Mesenchymal stem cell (in vitro differentiated cells and primary cell): ENCODE results near the gene PLPPR1.

ENCODE experiments used
- DNase-seq: peaks from one replicate; pipeline ENCODE4 v3.0.0-alpha.2; 2013
- H2AFZ ChIP-seq: one replicate; pipeline ENCODE4 v1.6.1; 2013; ENCODE audit warnings: low read depth, mild to moderate bottlenecking, control low read depth, inconsistent platforms, low read length, moderate library complexity
- H2AK5ac ChIP-seq: 2 replicates; pipeline ENCODE4 v1.6.1; 2013; ENCODE audit warnings: low read length, moderate library complexity, mild to moderate bottlenecking, inconsistent platforms; ENCODE audit not compliant: severe bottlenecking
- H2BK120ac ChIP-seq: one replicate; pipeline ENCODE4 v1.6.1; 2013; ENCODE audit warnings: low read depth, mild to moderate bottlenecking, inconsistent platforms, low read length, moderate library complexity
- H2BK12ac ChIP-seq, 2 experiments: one replicate each; pipeline ENCODE4 v1.6.1; 2013; ENCODE audit warnings: inconsistent platforms in 2 of 2, low read length in 2 of 2, mild to moderate bottlenecking in 2 of 2, moderate library complexity in 2 of 2, control low read depth in 1 of 2
- H2BK15ac ChIP-seq: one replicate; pipeline ENCODE4 v1.6.1; 2013; ENCODE audit warnings: mild to moderate bottlenecking, low read depth, inconsistent platforms; ENCODE audit not compliant: poor library complexity, severe bottlenecking
- H2BK5ac ChIP-seq: 2 replicates; pipeline ENCODE4 v1.6.1; 2013; ENCODE audit warnings: low read depth, mild to moderate bottlenecking, low read length, control low read depth, inconsistent platforms; ENCODE audit not compliant: poor library complexity, severe bottlenecking
- H3K14ac ChIP-seq, 2 experiments: one replicate each; pipeline ENCODE4 v1.6.1; 2013; ENCODE audit warnings: inconsistent platforms in 2 of 2, low read length in 2 of 2, control low read depth in 1 of 2, mild to moderate bottlenecking in 1 of 2, moderate library complexity in 1 of 2
- H3K18ac ChIP-seq, 2 experiments: one replicate each; pipeline ENCODE4 v1.6.1; 2013; ENCODE audit warnings: inconsistent platforms in 2 of 2, low read length in 2 of 2, control low read depth in 1 of 2, low read depth in 1 of 2, mild to moderate bottlenecking in 1 of 2
- H3K23ac ChIP-seq, 2 experiments: one replicate each; pipeline ENCODE4 v1.6.1; 2013; ENCODE audit warnings: inconsistent platforms in 2 of 2, low read length in 2 of 2, mild to moderate bottlenecking in 2 of 2, moderate library complexity in 2 of 2, control low read depth in 1 of 2
- H3K27ac ChIP-seq: 2 replicates; pipeline ENCODE4 v1.5.1; 2013; ENCODE audit warnings: mild to moderate bottlenecking, moderate library complexity, low read length, control low read depth, inconsistent platforms; ENCODE audit not compliant: poor library complexity, severe bottlenecking
- H3K27me3 ChIP-seq, 2 experiments: 2 replicates each; pipeline versions ENCODE4 v1.6.1 to v1.7.0; 2013; ENCODE audit warnings: low read length in 2 of 2, mild to moderate bottlenecking in 2 of 2, moderate library complexity in 2 of 2, control low read depth in 1 of 2, inconsistent platforms in 1 of 2; ENCODE audit not compliant: control insufficient read depth in 1 of 2, insufficient read depth in 1 of 2
- H3K36me3 ChIP-seq, 2 experiments: 2 replicates each; pipeline versions ENCODE4 v1.6.1 to v1.7.0; 2013; ENCODE audit warnings: low read length in 2 of 2, control low read depth in 1 of 2, inconsistent platforms in 1 of 2, low read depth in 1 of 2, mild to moderate bottlenecking in 1 of 2; ENCODE audit not compliant: insufficient read depth in 2 of 2, control insufficient read depth in 1 of 2
- H3K4ac ChIP-seq, 2 experiments: one replicate each; pipeline ENCODE4 v1.6.1; 2013; ENCODE audit warnings: inconsistent platforms in 2 of 2, low read length in 2 of 2, mild to moderate bottlenecking in 2 of 2, moderate library complexity in 2 of 2, control low read depth in 1 of 2, low read depth in 1 of 2
- H3K4me1 ChIP-seq: 2 replicates; pipeline ENCODE4 v1.6.1; 2013; ENCODE audit warnings: low read depth, low read length, control low read depth; ENCODE audit not compliant: control insufficient read depth, insufficient read depth
- H3K4me2 ChIP-seq: 2 replicates; pipeline ENCODE4 v1.6.1; 2013; ENCODE audit warnings: low read length, mild to moderate bottlenecking, inconsistent platforms; ENCODE audit not compliant: poor library complexity, severe bottlenecking
- H3K4me3 ChIP-seq, 2 experiments: 2 replicates each; pipeline versions ENCODE4 v1.5.1 to v1.7.0; 2013; ENCODE audit warnings: low read length in 2 of 2, mild to moderate bottlenecking in 2 of 2, control low read depth in 1 of 2, low read depth in 1 of 2; ENCODE audit not compliant: insufficient read depth in 1 of 2
- H3K79me1 ChIP-seq: replicated peaks from 2 replicates; pipeline ENCODE4 v1.6.1; 2013; ENCODE audit warnings: mild to moderate bottlenecking, control low read depth, low read length, inconsistent platforms; ENCODE audit not compliant: poor library complexity, severe bottlenecking
- H3K9ac ChIP-seq: 2 replicates; pipeline ENCODE4 v1.7.0; 2013; ENCODE audit warnings: mild to moderate bottlenecking, low read length, moderate library complexity
- H3K9me3 ChIP-seq: 2 replicates; pipeline ENCODE4 v1.7.0; 2013; ENCODE audit warnings: mild to moderate bottlenecking, low read length; ENCODE audit not compliant: control insufficient read depth
- H4K8ac ChIP-seq: one replicate; pipeline ENCODE4 v1.6.1; 2013; ENCODE audit warnings: inconsistent platforms, mild to moderate bottlenecking, low read length, moderate library complexity
- H4K91ac ChIP-seq: one replicate; pipeline ENCODE4 v1.6.1; 2013; ENCODE audit warnings: mild to moderate bottlenecking, low read length, inconsistent platforms
- WGBS: methylation state at CpG from one replicate; pipeline ENCODE4 v1.1.7; 2013; ENCODE audit warnings: mixed read lengths; 5-methylcytosine and 5-hydroxymethylcytosine counted together

PLPPR1 gene

GRCh38 chr9:101333926-101334702 is 305.6 kb downstream of the PLPPR1 start:
- H3K79me1 ChIP-seq: no peaks in the 10 kb centered on the region
- peak overlapping the region in 1 of 2 experiments; percentile 40 for H3K4me3 ChIP-seq
- no peak overlapping the region for H2AFZ ChIP-seq
- H2BK120ac ChIP-seq: no peak overlapping the region
- no peak overlapping the region for H3K9ac ChIP-seq
- H3K23ac ChIP-seq: no peak overlapping the region
- no peaks in the 10 kb centered on the region for H3K4me1 ChIP-seq
- H4K8ac ChIP-seq: no peak overlapping the region
- no peak overlapping the region for H3K27ac ChIP-seq
- no peak overlapping the region for H3K4me2 ChIP-seq
- H2BK5ac ChIP-seq: no peak overlapping the region
- no peak overlapping the region for H3K4ac ChIP-seq
- no peak for DNase-seq
- H2AK5ac ChIP-seq: no peak overlapping the region
- H3K9me3 ChIP-seq: no peaks in the 10 kb centered on the region
- H4K91ac ChIP-seq: no peak overlapping the region
- WGBS: 92% methylated on average over 25 of the region's 25 CpGs
- no peak overlapping the region for H3K18ac ChIP-seq
- H3K14ac ChIP-seq: no peak overlapping the region
- H2BK15ac ChIP-seq: no peak overlapping the region
- no peaks in the 10 kb centered on the region for H3K27me3 ChIP-seq
- H3K36me3 ChIP-seq: no peaks in the 10 kb centered on the region
- H2BK12ac ChIP-seq: no peak overlapping the region

GRCh38 chr9:101336091-101336490 is 307.6 kb downstream of the PLPPR1 start:
- Histone ChIP-seq H2BK12ac (no peak overlapping the region), H3K4me3 (no peak overlapping the region)

GRCh38 chr9:101337237-101337636 is 308.7 kb downstream of the PLPPR1 start:
- Histone ChIP-seq H3K4me2 (no peak overlapping the region), H3K4me3 (no peak overlapping the region), H2AFZ (no peak overlapping the region), H3K9ac (no peak overlapping the region), H2AK5ac (no peak overlapping the region), H3K79me1 (no peaks in the 10 kb centered on the region), H3K27ac (no peak overlapping the region), H2BK15ac (no peak overlapping the region), H3K4me1 (no peaks in the 10 kb centered on the region), H3K4ac (no peak overlapping the region), H3K23ac (no peak overlapping the region), H4K91ac (no peak overlapping the region), H3K36me3 (no peaks in the 10 kb centered on the region), H3K18ac (no peak overlapping the region), H3K27me3 (peaks cover 0 to 3% of the 10 kb centered on the region in 2 experiments), H2BK120ac (no peak overlapping the region), H4K8ac (no peak overlapping the region), H3K14ac (no peak overlapping the region), H2BK5ac (no peak overlapping the region), H2BK12ac (no peak overlapping the region), H3K9me3 (no peaks in the 10 kb centered on the region)
- WGBS: 100% methylated on average over 2 of the region's 2 CpGs
- DNase-seq: no peak

More at GRCh38 chr9:101336091-101336490, 307.6 kb downstream of the PLPPR1 start:
- no peaks in the 10 kb centered on the region for H3K36me3 ChIP-seq
- H3K9me3 ChIP-seq: no peaks in the 10 kb centered on the region
- H4K8ac ChIP-seq: no peak overlapping the region
- no peak overlapping the region for H4K91ac ChIP-seq
- H3K27me3 ChIP-seq: peaks cover 0 to 3% of the 10 kb centered on the region in 2 experiments
- H2AK5ac ChIP-seq: no peak overlapping the region
- H2BK5ac ChIP-seq: no peak overlapping the region
- no peak overlapping the region for H3K23ac ChIP-seq
- H3K4me2 ChIP-seq: no peak overlapping the region
- no peak overlapping the region for H3K9ac ChIP-seq
- H3K4ac ChIP-seq: no peak overlapping the region
- H2BK120ac ChIP-seq: no peak overlapping the region
- H3K27ac ChIP-seq: no peak overlapping the region
- H2BK15ac ChIP-seq: no peak overlapping the region
- H3K14ac ChIP-seq: no peak overlapping the region
- no peak overlapping the region for H3K18ac ChIP-seq
- no peak for DNase-seq
- no peaks in the 10 kb centered on the region for H3K4me1 ChIP-seq
- no peaks in the 10 kb centered on the region for H3K79me1 ChIP-seq
- H2AFZ ChIP-seq: no peak overlapping the region

GRCh38 chr9:101341958-101342357 is 313.4 kb downstream of the PLPPR1 start:
- H3K14ac ChIP-seq: no peak overlapping the region
- H3K23ac ChIP-seq: no peak overlapping the region
- no peak overlapping the region for H2BK5ac ChIP-seq
- H3K4me3 ChIP-seq: no peak overlapping the region
- no peak overlapping the region for H2BK120ac ChIP-seq
- H3K9ac ChIP-seq: no peak overlapping the region
- no peak overlapping the region for H3K18ac ChIP-seq
- no peak overlapping the region for H3K4me2 ChIP-seq
- no peak overlapping the region for H3K4ac ChIP-seq
- no peak overlapping the region for H4K8ac ChIP-seq
- H2BK15ac ChIP-seq: no peak overlapping the region
- H3K4me1 ChIP-seq: no peaks in the 10 kb centered on the region
- H4K91ac ChIP-seq: no peak overlapping the region
- peaks cover 0 to 3% of the 10 kb centered on the region in 2 experiments for H3K27me3 ChIP-seq
- H3K79me1 ChIP-seq: no peaks in the 10 kb centered on the region
- no peaks in the 10 kb centered on the region for H3K36me3 ChIP-seq
- no peak overlapping the region for H3K27ac ChIP-seq
- H3K9me3 ChIP-seq: no peaks in the 10 kb centered on the region
- H2BK12ac ChIP-seq: no peak overlapping the region
- no peak overlapping the region for H2AFZ ChIP-seq
- DNase-seq: no peak
- no peak overlapping the region for H2AK5ac ChIP-seq
